ENCODE results near the gene B3GNT3.

DNA sequence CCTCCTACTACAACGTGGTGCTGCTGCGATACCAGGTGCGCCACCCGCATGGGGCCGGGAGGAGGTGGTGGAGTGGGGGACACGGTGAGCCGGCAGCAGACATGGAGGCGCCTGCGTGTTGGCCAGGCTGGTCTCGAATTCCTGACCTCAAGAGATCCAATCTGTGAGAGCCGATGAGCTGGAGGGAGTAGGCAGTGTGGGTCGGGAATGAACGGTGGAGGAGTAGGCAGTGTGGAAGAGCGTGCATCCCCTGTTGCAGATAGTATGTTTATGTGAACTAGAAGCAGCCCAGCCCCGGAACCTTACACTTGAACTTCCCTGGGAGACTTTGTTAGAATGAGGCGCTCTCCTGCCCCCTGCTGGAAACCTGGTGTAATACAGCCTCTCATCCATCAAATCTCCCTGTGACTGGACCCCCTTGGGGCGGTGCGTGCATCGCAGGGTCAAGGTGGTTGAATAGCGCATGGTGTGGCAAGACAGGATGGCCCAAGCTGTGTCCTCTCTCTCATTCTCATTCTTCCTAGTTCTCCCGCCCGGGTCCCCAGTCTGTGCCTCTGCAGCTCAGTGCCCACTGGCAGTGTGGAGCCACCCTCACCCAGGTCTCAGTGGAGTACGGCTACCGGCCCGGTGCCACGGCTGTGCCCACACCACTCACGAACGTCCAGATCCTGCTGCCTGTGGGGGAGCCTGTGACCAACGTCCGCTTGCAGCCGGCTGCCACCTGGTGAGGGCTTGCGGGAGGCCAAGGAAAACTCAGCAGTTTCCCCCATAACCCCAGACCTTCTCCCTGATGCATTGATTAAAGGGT, 10.5 kb upstream of the B3GNT3 start:
- TF ChIP-seq EZH2phosphoT487 (IDR thresholded peaks at IDR 0.05; ENCODE audit: insufficient read depth, low read depth) (no peak), EZH2 (IDR thresholded peaks at IDR 0.05; ENCODE audit: insufficient read depth, poor library complexity, severe bottlenecking) (no peak)
